Measurements from ENCODE around the gene IGF2.

Gene IGF2

GRCh38 chr11:2156416-2157182 is 17.4 kb upstream of the IGF2 start:
- Histone ChIP-seq H3K27me3 (ENCODE audit: insufficient read depth, poor library complexity, severe bottlenecking) (peaks cover 6% of the 10 kb centered on the region), H3K4me3 (replicated peaks; ENCODE audit: insufficient read depth, low read length) (no peak overlapping the region), H3K27ac (replicated peaks) (no peak overlapping the region)
- TF ChIP-seq POLR2AphosphoS5 (IDR thresholded peaks at IDR 0.05; ENCODE audit: low read depth) = no peak
- peak; percentile 79 for TF ChIP-seq CTCF (IDR thresholded peaks at IDR 0.05; ENCODE audit: insufficient read depth, low read length)
- peak; percentile 27 to 54 for DNase-seq (ENCODE audit: low read depth in 1 of 2, low spot score in 1 of 2)

DNA sequence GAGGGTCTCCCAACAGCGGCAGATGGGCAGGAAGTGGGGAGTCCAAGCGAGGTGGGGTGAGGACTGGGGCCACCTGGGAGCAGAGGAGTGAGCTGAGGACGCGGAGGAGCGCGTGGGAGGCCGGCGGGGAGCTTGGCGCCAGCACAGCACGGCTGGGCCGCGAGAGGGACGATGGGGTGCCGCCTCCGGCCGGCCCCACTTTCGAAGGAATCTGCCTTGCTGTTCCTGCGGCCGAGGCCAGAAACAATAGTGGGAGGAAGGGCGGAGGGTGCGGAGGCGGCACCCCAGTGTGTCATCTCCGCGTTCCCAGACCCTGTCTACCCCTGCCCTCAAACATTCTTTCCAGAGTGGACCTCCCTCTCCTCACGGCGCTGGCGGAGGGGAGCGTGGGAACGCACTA is 16.3 kb upstream of the IGF2 start:
- DNase-seq (ENCODE audit: low read depth in 1 of 2, low spot score in 1 of 2) = no peak
- Histone ChIP-seq H3K27ac (replicated peaks) (no peak overlapping the region), H3K27me3 (ENCODE audit: insufficient read depth, poor library complexity, severe bottlenecking) (peaks cover 14% of the 10 kb centered on the region), H3K4me3 (replicated peaks; ENCODE audit: insufficient read depth, low read length) (no peak overlapping the region)
- TF ChIP-seq GABPA (IDR thresholded peaks at IDR 0.05; ENCODE audit: low read depth) (no peak), POLR2AphosphoS5 (IDR thresholded peaks at IDR 0.05; ENCODE audit: low read depth) (no peak), SPI1 (IDR thresholded peaks at IDR 0.05; ENCODE audit: borderline replicate concordance, low read depth) (no peak), CTCF (IDR thresholded peaks at IDR 0.05; ENCODE audit: insufficient read depth, low read length) (no peak)
- TF ChIP-seq, protein P1, sequence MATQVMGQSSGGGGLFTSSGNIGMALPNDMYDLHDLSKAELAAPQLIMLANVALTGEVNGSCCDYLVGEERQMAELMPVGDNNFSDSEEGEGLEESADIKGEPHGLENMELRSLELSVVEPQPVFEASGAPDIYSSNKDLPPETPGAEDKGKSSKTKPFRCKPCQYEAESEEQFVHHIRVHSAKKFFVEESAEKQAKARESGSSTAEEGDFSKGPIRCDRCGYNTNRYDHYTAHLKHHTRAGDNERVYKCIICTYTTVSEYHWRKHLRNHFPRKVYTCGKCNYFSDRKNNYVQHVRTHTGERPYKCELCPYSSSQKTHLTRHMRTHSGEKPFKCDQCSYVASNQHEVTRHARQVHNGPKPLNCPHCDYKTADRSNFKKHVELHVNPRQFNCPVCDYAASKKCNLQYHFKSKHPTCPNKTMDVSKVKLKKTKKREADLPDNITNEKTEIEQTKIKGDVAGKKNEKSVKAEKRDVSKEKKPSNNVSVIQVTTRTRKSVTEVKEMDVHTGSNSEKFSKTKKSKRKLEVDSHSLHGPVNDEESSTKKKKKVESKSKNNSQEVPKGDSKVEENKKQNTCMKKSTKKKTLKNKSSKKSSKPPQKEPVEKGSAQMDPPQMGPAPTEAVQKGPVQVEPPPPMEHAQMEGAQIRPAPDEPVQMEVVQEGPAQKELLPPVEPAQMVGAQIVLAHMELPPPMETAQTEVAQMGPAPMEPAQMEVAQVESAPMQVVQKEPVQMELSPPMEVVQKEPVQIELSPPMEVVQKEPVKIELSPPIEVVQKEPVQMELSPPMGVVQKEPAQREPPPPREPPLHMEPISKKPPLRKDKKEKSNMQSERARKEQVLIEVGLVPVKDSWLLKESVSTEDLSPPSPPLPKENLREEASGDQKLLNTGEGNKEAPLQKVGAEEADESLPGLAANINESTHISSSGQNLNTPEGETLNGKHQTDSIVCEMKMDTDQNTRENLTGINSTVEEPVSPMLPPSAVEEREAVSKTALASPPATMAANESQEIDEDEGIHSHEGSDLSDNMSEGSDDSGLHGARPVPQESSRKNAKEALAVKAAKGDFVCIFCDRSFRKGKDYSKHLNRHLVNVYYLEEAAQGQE (IDR thresholded peaks at IDR 0.05; ENCODE audit: insufficient replicate concordance, low read depth) = no peak

GRCh38 chr11:2154889-2155288 is 15.7 kb upstream of the IGF2 start:
- no peak for DNase-seq (ENCODE audit: low read depth in 1 of 2, low spot score in 1 of 2)
- Histone ChIP-seq H3K4me3 (replicated peaks; ENCODE audit: insufficient read depth, low read length) (no peak overlapping the region), H3K27me3 (ENCODE audit: insufficient read depth, poor library complexity, severe bottlenecking) (peaks cover 18% of the 10 kb centered on the region), H3K27ac (replicated peaks) (no peak overlapping the region)
- no peak for TF ChIP-seq CTCF (IDR thresholded peaks at IDR 0.05; ENCODE audit: insufficient read depth, low read length)
- TF ChIP-seq SPI1 (IDR thresholded peaks at IDR 0.05; ENCODE audit: borderline replicate concordance, low read depth) = no peak
- TF ChIP-seq, protein P1 (IDR thresholded peaks at IDR 0.05; ENCODE audit: insufficient replicate concordance, low read depth) = no peak
- no peak for TF ChIP-seq POLR2AphosphoS5 (IDR thresholded peaks at IDR 0.05; ENCODE audit: low read depth)
- TF ChIP-seq GABPA (IDR thresholded peaks at IDR 0.05; ENCODE audit: low read depth) = no peak

- peaks cover 22% of the 10 kb centered on the region for H3K27me3 ChIP-seq (ENCODE audit: insufficient read depth, poor library complexity, severe bottlenecking)
- no peak overlapping the region for H3K4me3 ChIP-seq (replicated peaks; ENCODE audit: insufficient read depth, low read length)
- DNase-seq (ENCODE audit: low read depth in 1 of 2, low spot score in 1 of 2) = no peak
- TF ChIP-seq, protein P1 (IDR thresholded peaks at IDR 0.05; ENCODE audit: insufficient replicate concordance, low read depth) = no peak
- no peak for TF ChIP-seq POLR2AphosphoS5 (IDR thresholded peaks at IDR 0.05; ENCODE audit: low read depth)
- TF ChIP-seq CTCF (IDR thresholded peaks at IDR 0.05; ENCODE audit: insufficient read depth, low read length) = no peak
- TF ChIP-seq SPI1 (IDR thresholded peaks at IDR 0.05; ENCODE audit: borderline replicate concordance, low read depth) = no peak
- no peak for TF ChIP-seq GABPA (IDR thresholded peaks at IDR 0.05; ENCODE audit: low read depth)
- H3K27ac ChIP-seq (replicated peaks) = no peak overlapping the region
Measured at GRCh38 chr11:2154195-2154585, 15.0 kb upstream of the IGF2 start.

Measured in HL-60 (cell line).